MCF 10A (cell line): ENCODE data around the gene SIK2. TPM values are rescaled to one million over a fixed set of nuclear protein-coding genes. Genes with fewer than 3 reads are reported as not detected.

Experiments used
- BruUV-seq: library from RNA; stranded (reverse); fragments of 400-500 nt; replicated peaks from 2 replicates; lab custom pipeline; 2021; lab: Mats Ljungman, UMichigan
- CTCF ChIA-PET: fragments of 300-600 bp; sonication (Branson Sonifier 250); formaldehyde crosslinking; extraction: SDS; loops from one replicate; lab custom pipeline; 2021; ENCODE audit warnings: antibody characterized with exemption, inconsistent platforms; lab: Yijun Ruan, JAX
- POLR2A ChIA-PET: fragments of 300-600, 350-650 bp; sonication (Branson Sonifier 250); formaldehyde crosslinking; extraction: SDS; loops from one replicate; lab custom pipeline; 2020; ENCODE audit warnings: antibody characterized with exemption, inconsistent platforms; lab: Yijun Ruan, JAX
- DNase-seq: peaks from one replicate; pipeline ENCODE4 v3.0.0-alpha.2; 2018; ENCODE audit not compliant: unreplicated experiment
- H3K27ac Mint-ChIP-seq: one replicate; pipeline ENCODE4 v1.8.0; 2022; ENCODE audit warnings: mild to moderate bottlenecking, low read depth, mixed read lengths; ENCODE audit not compliant: unreplicated experiment
- H3K27me3 Mint-ChIP-seq: one replicate; pipeline ENCODE4 v1.8.0; 2022; ENCODE audit warnings: mixed read lengths; ENCODE audit not compliant: insufficient read depth, unreplicated experiment
- H3K36me3 Mint-ChIP-seq: one replicate; pipeline ENCODE4 v1.8.0; 2022; ENCODE audit warnings: mild to moderate bottlenecking, moderate library complexity, mixed read lengths; ENCODE audit not compliant: insufficient read depth, unreplicated experiment
- H3K4me1 Mint-ChIP-seq: one replicate; pipeline ENCODE4 v1.8.0; 2022; ENCODE audit warnings: mixed read lengths; ENCODE audit not compliant: insufficient read depth, unreplicated experiment
- H3K4me3 Mint-ChIP-seq: one replicate; pipeline ENCODE4 v1.8.0; 2022; ENCODE audit warnings: mild to moderate bottlenecking, moderate library complexity, mixed read lengths; ENCODE audit not compliant: unreplicated experiment
- H3K9me3 Mint-ChIP-seq: one replicate; pipeline ENCODE4 v1.8.0; 2022; ENCODE audit warnings: mixed read lengths; ENCODE audit not compliant: unreplicated experiment
- intact Hi-C: fragments of 100-400 bp; cut with micrococcal nuclease; formaldehyde crosslinking; loops from 2 replicates; pipeline ENCODE4 v1.14.1; 2022
- total RNA-seq: library from RNA; stranded (reverse); gene quantifications from 2 replicates; pipeline ENCODE4 v1.2.3, GENCODE V29; 2022
- TF ChIP-seq, protein P1 (sequence below): fragments of 200-600 bp; IDR thresholded peaks from one replicate; pipeline ENCODE4 v1.8.0; 2022; ENCODE audit warnings: antibody characterized with exemption, mild to moderate bottlenecking; ENCODE audit not compliant: unreplicated experiment

The SIK2 gene
- total RNA-seq, 1 experiment from 2014 or later, result 13.7 TPM

DNA sequence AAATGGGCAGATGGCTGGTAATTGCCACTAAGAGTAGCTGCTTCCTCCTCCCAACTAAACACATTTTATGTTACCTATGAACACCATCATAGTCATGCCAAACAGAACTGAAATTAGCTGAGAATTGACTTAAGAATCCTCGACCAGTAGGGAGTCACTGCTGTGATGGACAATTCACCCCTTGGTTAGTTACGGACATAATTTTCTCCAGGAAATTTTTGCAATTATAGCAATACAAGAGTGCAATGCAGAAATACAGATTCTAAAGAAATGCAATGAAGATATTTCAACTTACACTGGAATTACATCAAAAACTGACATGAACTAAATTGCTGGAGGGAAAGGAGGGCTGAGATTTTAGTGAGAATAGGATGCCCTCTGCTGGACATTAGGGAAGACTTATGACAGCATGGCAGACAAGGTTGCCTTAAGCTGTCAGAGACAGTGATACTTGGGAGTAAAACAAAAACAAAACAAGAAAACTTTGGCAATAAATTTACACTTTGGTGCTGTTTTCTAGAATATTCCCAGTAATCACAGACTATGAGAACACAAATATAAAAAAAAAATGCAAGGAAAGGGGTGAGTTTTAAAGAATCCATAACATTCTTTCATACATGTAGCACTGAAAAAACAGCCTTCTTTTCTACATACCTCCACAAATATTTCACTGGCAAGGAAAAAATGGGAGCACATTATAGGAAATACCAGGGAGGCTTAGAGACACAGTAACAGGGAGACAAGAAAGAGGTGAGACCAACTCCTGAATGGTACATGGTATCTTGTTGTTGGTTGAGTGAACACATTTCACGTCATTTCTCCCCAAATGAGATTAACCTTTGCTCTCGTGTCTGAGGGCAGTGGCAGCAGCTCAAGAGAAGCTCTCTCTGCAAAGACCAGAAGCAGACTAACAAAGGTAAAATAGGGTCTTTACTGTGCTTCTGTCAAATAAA lies 175.1 kb downstream of the SIK2 start:
- ChIA-PET POLR2A (interaction anchor here (0.7 to 4.8 kb wide), 10 partner anchors 9 to 215 kb away, joined by 3 to 35 read pairs (median 4); partner anchors contain the start of genes PPP2R1B and SIK2), CTCF (interaction anchor here (0.6 to 5.3 kb wide), 60 partner anchors 9 to 972 kb away, joined by 3 to 55 read pairs (median 4); partner anchors contain the start of genes PPP2R1B and SIK2)
- TF ChIP-seq, protein P1, sequence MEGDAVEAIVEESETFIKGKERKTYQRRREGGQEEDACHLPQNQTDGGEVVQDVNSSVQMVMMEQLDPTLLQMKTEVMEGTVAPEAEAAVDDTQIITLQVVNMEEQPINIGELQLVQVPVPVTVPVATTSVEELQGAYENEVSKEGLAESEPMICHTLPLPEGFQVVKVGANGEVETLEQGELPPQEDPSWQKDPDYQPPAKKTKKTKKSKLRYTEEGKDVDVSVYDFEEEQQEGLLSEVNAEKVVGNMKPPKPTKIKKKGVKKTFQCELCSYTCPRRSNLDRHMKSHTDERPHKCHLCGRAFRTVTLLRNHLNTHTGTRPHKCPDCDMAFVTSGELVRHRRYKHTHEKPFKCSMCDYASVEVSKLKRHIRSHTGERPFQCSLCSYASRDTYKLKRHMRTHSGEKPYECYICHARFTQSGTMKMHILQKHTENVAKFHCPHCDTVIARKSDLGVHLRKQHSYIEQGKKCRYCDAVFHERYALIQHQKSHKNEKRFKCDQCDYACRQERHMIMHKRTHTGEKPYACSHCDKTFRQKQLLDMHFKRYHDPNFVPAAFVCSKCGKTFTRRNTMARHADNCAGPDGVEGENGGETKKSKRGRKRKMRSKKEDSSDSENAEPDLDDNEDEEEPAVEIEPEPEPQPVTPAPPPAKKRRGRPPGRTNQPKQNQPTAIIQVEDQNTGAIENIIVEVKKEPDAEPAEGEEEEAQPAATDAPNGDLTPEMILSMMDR, result peak; percentile 54
- intact Hi-C loops, result loop anchor here (1.0 to 2.0 kb wide), 5 partner anchors 63 to 323 kb away; partner anchors contain the start of gene SIK2
- no peaks in the 10 kb centered on the region for H3K36me3 Mint-ChIP-seq
- DNase-seq, result peak; percentile 79
- no TSS peak for BruUV-seq
- H3K9me3 Mint-ChIP-seq, result no peaks in the 10 kb centered on the region
- no peak overlapping the region for H3K4me3 Mint-ChIP-seq
- H3K27me3 Mint-ChIP-seq, result no peaks in the 10 kb centered on the region
- no peak overlapping the region for H3K27ac Mint-ChIP-seq
- H3K4me1 Mint-ChIP-seq, result no peaks in the 10 kb centered on the region

DNA sequence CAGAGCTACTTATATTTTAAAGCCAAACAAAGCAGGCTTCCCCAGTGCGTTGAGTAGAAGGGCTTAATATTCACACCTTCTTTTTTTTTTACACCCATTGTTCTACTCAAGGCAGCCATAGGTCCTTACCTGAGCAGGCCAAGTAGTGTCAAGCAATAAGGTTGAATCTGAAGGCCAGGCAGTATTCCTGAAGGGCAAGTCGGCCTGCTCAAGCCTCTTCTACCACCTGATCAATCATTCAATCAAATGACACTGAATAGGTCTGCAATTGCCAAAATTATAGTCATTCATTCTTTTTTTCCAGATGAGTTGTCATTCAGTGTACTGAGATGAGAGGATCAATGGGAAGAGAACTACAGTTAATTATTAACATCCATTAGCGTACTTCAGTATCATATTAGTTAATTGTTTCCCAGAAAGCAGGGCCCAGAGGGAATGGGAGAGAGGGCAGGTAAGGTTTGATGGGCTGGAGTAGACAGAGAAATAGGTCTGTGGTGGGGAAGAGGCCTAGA lies 175.9 kb downstream of the SIK2 start:
- no TSS peak for BruUV-seq
- no peaks in the 10 kb centered on the region for H3K36me3 Mint-ChIP-seq
- TF ChIP-seq, protein P1, result no peak
- ChIA-PET POLR2A (interaction anchor here (0.7 to 4.8 kb wide), 6 partner anchors 11 to 180 kb away, joined by 3 to 35 read pairs (median 6); partner anchors contain the start of genes PPP2R1B and SIK2), CTCF (interaction anchor here (0.6 to 5.3 kb wide), 25 partner anchors 10 to 1442 kb away, joined by 3 to 55 read pairs (median 4); partner anchors contain the start of genes PPP2R1B and SIK2)
- no peaks in the 10 kb centered on the region for H3K27me3 Mint-ChIP-seq
- H3K9me3 Mint-ChIP-seq, result no peaks in the 10 kb centered on the region
- H3K4me3 Mint-ChIP-seq, result no peak overlapping the region
- no peak for DNase-seq
- intact Hi-C loops, result no loop called here
- H3K27ac Mint-ChIP-seq, result no peak overlapping the region
- no peaks in the 10 kb centered on the region for H3K4me1 Mint-ChIP-seq

DNA sequence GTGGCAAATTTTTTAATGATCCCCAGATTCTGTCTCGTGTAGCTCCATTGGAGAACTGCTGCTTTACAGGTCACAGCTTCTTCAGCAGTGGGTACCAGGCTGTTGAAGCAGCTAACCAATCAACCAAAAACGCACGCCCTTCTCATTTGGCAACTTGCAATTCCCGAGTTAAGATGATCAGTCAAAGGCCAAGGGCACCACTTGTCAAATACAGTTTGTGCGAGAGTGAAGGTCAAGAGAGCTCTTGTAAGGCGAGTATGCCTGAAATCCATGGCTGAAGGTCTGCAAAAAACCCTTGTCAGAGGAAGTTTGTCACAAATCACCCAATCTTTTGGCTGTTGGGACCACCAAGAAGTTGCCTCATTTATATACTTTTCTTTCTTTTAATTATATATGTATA lies 176.9 kb downstream of the SIK2 start:
- DNase-seq, result no peak
- no TSS peak for BruUV-seq
- no peaks in the 10 kb centered on the region for H3K36me3 Mint-ChIP-seq
- H3K27me3 Mint-ChIP-seq, result no peaks in the 10 kb centered on the region
- ChIA-PET CTCF (interaction anchor here (0.6 to 3.9 kb wide), 18 partner anchors 8 to 1443 kb away, joined by 3 to 29 read pairs (median 4); partner anchors contain the start of gene PPP2R1B), POLR2A (interaction anchor here (0.5 to 3.1 kb wide), 5 partner anchors 12 to 192 kb away, joined by 4 to 18 read pairs (median 4); partner anchors contain the start of genes PPP2R1B and SIK2)
- intact Hi-C loops, result no loop called here
- H3K27ac Mint-ChIP-seq, result no peak overlapping the region
- TF ChIP-seq, protein P1, result no peak
- H3K4me3 Mint-ChIP-seq, result no peak overlapping the region
- H3K4me1 Mint-ChIP-seq, result no peaks in the 10 kb centered on the region
- H3K9me3 Mint-ChIP-seq, result no peaks in the 10 kb centered on the region

Other genes starting within 250 kb of the SIK2 start
- not detected in 2 replicates for gene POU2AF1, start 223.2 kb upstream of the SIK2 start, total RNA-seq
- gene BTG4, start 90.1 kb upstream of the SIK2 start, total RNA-seq, result not detected in 2 replicates
- gene HOATZ, start 87.7 kb upstream of the SIK2 start, total RNA-seq, result not detected in 2 replicates
- not detected in 2 replicates for gene LAYN, start 61.7 kb upstream of the SIK2 start, total RNA-seq
- 27.3 and 35.7 TPM in 2 replicates for gene PPP2R1B, start 163.9 kb downstream of the SIK2 start, total RNA-seq